T-cell (primary cell): ENCODE measurements around the gene KRTAP10-2. TPM values are rescaled to one million over a fixed set of nuclear protein-coding genes. Genes with fewer than 3 reads are reported as not detected.

Experiments
- ATAC-seq, 4 experiments: fragments of 200-7000 bp in 3 of 4; fragments of 150-1000 bp in 1 of 4; cut with Tn5 transposase; replicated peaks in 1 of 4; 1 replicate in 3 of 4; 2 replicates in 1 of 4; pipeline ENCODE4 v1.10.0; 2021; ENCODE audit warnings: moderate library complexity in 3 of 4, mild to moderate bottlenecking in 2 of 4, moderate number of reproducible peaks in 1 of 4
- CTCF ChIA-PET, 2 donors: fragments of 300-600 bp; sonication (Branson Sonifier 250); formaldehyde crosslinking; loops; one replicate each; lab custom pipeline; 2022; ENCODE audit warnings: antibody characterized with exemption in 2 of 2; lab: Charles Lee
- POLR2A ChIA-PET, 2 donors: fragments of 300-600 bp; sonication (Branson Sonifier 250); formaldehyde crosslinking; loops; one replicate each; lab custom pipeline; 2022; ENCODE audit warnings: antibody characterized with exemption in 2 of 2; lab: Charles Lee
- DNase-seq, 35 experiments: peaks; one replicate each; pipeline versions ENCODE4 v3.0.0 to v3.0.0-alpha.2; 2013 to 2023
- H3K27ac ChIP-seq: one replicate; pipeline ENCODE4 v1.5.1; 2013; ENCODE audit warnings: low read length
- H3K27me3 ChIP-seq, 2 experiments: replicated peaks in 1 of 2; 1 replicate in 1 of 2; 2 replicates in 1 of 2; pipeline versions ENCODE4 v1.6.1 to v1.7.0; 2013; ENCODE audit warnings: low read length in 1 of 2, mixed read lengths in 1 of 2; ENCODE audit not compliant: control insufficient read depth in 2 of 2, insufficient read depth in 2 of 2; ENCODE audit errors: extremely low read depth in 1 of 2
- H3K36me3 ChIP-seq, 2 donors: 1 replicate in 1 of 2; 2 replicates in 1 of 2; pipeline versions ENCODE4 v1.6.1 to v1.7.0; 2013; ENCODE audit warnings: low read length in 1 of 2; ENCODE audit not compliant: control insufficient read depth in 2 of 2, insufficient read depth in 1 of 2; ENCODE audit errors: extremely low read depth in 1 of 2
- H3K4me1 ChIP-seq, 2 experiments: 1 replicate in 1 of 2; 2 replicates in 1 of 2; pipeline versions ENCODE4 v1.6.1 to v1.7.0; 2013; ENCODE audit warnings: low read length in 2 of 2, mixed read lengths in 1 of 2; ENCODE audit not compliant: insufficient read depth in 2 of 2, control insufficient read depth in 1 of 2; ENCODE audit errors: extremely low read depth in 1 of 2
- H3K4me3 ChIP-seq, 2 donors: 1 replicate in 1 of 2; 2 replicates in 1 of 2; pipeline versions ENCODE4 v1.5.1 to v1.7.0; 2013; ENCODE audit warnings: mild to moderate bottlenecking in 2 of 2, low read length in 1 of 2, moderate library complexity in 1 of 2; ENCODE audit not compliant: control insufficient read depth in 1 of 2; ENCODE audit errors: extremely low read depth in 1 of 2
- H3K9me3 ChIP-seq: 2 replicates; pipeline ENCODE4 v1.7.0; 2013
- H3K27ac Mint-ChIP-seq, 2 donors: one replicate each; pipeline ENCODE4 v1.8.0; 2020 to 2021; ENCODE audit warnings: mild to moderate bottlenecking in 2 of 2, mixed read lengths in 2 of 2
- H3K27me3 Mint-ChIP-seq, 2 donors: one replicate each; pipeline ENCODE4 v1.8.0; 2021 to 2022; ENCODE audit warnings: mixed read lengths in 2 of 2
- H3K36me3 Mint-ChIP-seq: one replicate; pipeline ENCODE4 v1.8.0; 2021; ENCODE audit warnings: mixed read lengths
- H3K4me1 Mint-ChIP-seq, 3 donors: one replicate each; pipeline ENCODE4 v1.8.0; 2020 to 2022; ENCODE audit warnings: mixed read lengths in 3 of 3, mild to moderate bottlenecking in 1 of 3
- H3K4me3 Mint-ChIP-seq, 3 donors: one replicate each; pipeline ENCODE4 v1.8.0; 2020 to 2022; ENCODE audit warnings: mild to moderate bottlenecking in 3 of 3, mixed read lengths in 3 of 3, moderate library complexity in 3 of 3
- H3K9me3 Mint-ChIP-seq, 3 donors: one replicate each; pipeline ENCODE4 v1.8.0; 2020 to 2022; ENCODE audit warnings: mixed read lengths in 3 of 3
- WGBS: methylation state at CpG from one replicate; pipeline ENCODE4 v1.1.5; 2013; ENCODE audit warnings: missing lambda C conversion rate; ENCODE audit not compliant: insufficient coverage; 5-methylcytosine and 5-hydroxymethylcytosine counted together
- total RNA-seq, 35 experiments: library from RNA in 6 of 35; stranded (reverse) in 6 of 35; fragments of 120-200 nt in 1 of 35; gene quantifications; one replicate each; pipeline versions ENCODE4 v1.2.1 to v1.2.4 and lab custom pipeline; 2013 to 2026

The KRTAP10-2 gene
- total RNA-seq, 5 donors from 2014 or later (not counting 1 experiment from before 2014, with no cell fraction given): not detected

- Mint-ChIP-seq H3K9me3 (no peaks in the 10 kb centered on the region), H3K27ac (no peak overlapping the region), H3K4me3 (no peak overlapping the region), H3K36me3 (no peaks in the 10 kb centered on the region), H3K27me3 (no peaks in the 10 kb centered on the region), H3K4me1 (peaks cover 0 to 1% (median 0%) of the 10 kb centered on the region in 3 donors)
- no peak for ATAC-seq
- H3K4me1 ChIP-seq: no peaks in the 10 kb centered on the region
- H3K36me3 ChIP-seq: no peaks in the 10 kb centered on the region
- ChIA-PET CTCF (no interaction called here), POLR2A (no interaction called here)
- no peak overlapping the region for H3K4me3 ChIP-seq
- 87% methylated on average over 10 of the region's 13 CpGs for WGBS
- peaks cover 0 to 17% of the 10 kb centered on the region in 2 experiments for H3K27me3 ChIP-seq
- H3K9me3 ChIP-seq: no peaks in the 10 kb centered on the region
- no peak for DNase-seq
- no peak overlapping the region for H3K27ac ChIP-seq
Observed at GRCh38 chr21:44516342-44516741, 35.0 kb downstream of the KRTAP10-2 start.

GRCh38 chr21:44515359-44516165 is 35.7 kb downstream of the KRTAP10-2 start:
- H3K4me1 ChIP-seq: peaks cover 0 to 6% of the 10 kb centered on the region in 2 experiments
- Mint-ChIP-seq H3K4me1 (peaks cover 0 to 4% (median 4%) of the 10 kb centered on the region in 3 donors), H3K9me3 (no peaks in the 10 kb centered on the region), H3K36me3 (no peaks in the 10 kb centered on the region), H3K4me3 (no peak overlapping the region), H3K27me3 (no peaks in the 10 kb centered on the region), H3K27ac (no peak overlapping the region)
- H3K36me3 ChIP-seq: no peaks in the 10 kb centered on the region
- no peak for ATAC-seq
- no peaks in the 10 kb centered on the region for H3K9me3 ChIP-seq
- H3K27ac ChIP-seq: no peak overlapping the region
- 83% methylated on average over 25 of the region's 32 CpGs for WGBS
- ChIA-PET POLR2A (no interaction called here), CTCF (no interaction called here)
- DNase-seq: no peak
- peaks cover 0 to 10% of the 10 kb centered on the region in 2 experiments for H3K27me3 ChIP-seq
- H3K4me3 ChIP-seq: no peak overlapping the region

DNA sequence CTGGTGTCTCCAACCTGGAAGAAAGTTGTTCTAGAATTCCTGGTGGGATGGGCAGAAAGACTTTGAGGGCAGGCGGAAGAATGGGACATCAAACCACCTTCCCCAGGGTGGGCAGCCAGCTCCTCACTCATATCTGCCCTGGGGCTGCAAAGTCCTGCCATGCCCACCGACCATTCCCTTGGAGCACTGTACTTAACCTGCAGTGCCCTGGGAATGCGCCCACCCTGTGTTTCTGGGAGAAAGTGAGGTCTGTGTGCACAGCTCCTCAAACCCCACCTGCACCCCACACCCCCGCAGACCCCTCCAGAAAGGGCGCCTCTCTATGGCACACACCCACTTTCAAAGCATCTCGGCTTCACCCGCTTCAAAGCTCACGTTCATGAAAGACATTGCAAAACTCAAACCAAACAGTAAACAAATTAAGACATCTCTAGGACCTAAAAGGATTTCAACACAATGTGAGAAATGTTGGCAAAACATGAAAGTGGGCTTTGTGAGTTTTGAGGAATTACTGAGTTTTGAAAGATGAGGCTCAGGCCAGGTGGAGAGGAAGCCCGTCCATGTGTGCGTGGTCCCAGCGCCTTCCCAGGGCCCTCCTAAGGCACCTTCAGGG is 36.5 kb downstream of the KRTAP10-2 start:
- no peak for ATAC-seq

GRCh38 chr21:44514218-44514520 is 37.1 kb downstream of the KRTAP10-2 start:
- Mint-ChIP-seq H3K4me1 (peaks cover 0 to 6% (median 4%) of the 10 kb centered on the region in 3 donors), H3K27me3 (no peaks in the 10 kb centered on the region), H3K27ac (no peak overlapping the region), H3K36me3 (no peaks in the 10 kb centered on the region), H3K9me3 (no peaks in the 10 kb centered on the region), H3K4me3 (no peak overlapping the region)
- CTCF ChIA-PET: interaction anchor here in 1 of 2 donors (0.6 to 1.0 kb wide), 2 partner anchors 279 to 1757 kb away, joined by 3 to 4 read pairs; no protein-coding TSS in a partner anchor
- 98% methylated on average over 7 of the region's 7 CpGs for WGBS
- no peak for ATAC-seq
- H3K27me3 ChIP-seq: peaks cover 0 to 10% of the 10 kb centered on the region in 2 experiments
- no peak overlapping the region for H3K27ac ChIP-seq
- no peaks in the 10 kb centered on the region for H3K9me3 ChIP-seq
- H3K4me1 ChIP-seq: peaks cover 0 to 16% of the 10 kb centered on the region in 2 experiments
- H3K36me3 ChIP-seq: no peaks in the 10 kb centered on the region
- DNase-seq: no peak
- no peak overlapping the region for H3K4me3 ChIP-seq
- POLR2A ChIA-PET: no interaction called here

More for the DNA sequence above, 36.5 kb downstream of the KRTAP10-2 start:
- Mint-ChIP-seq H3K9me3 (no peaks in the 10 kb centered on the region), H3K4me3 (no peak overlapping the region), H3K27me3 (no peaks in the 10 kb centered on the region), H3K27ac (no peak overlapping the region), H3K36me3 (no peaks in the 10 kb centered on the region), H3K4me1 (peaks cover 0 to 6% (median 4%) of the 10 kb centered on the region in 3 donors)
- no peaks in the 10 kb centered on the region for H3K9me3 ChIP-seq
- H3K27me3 ChIP-seq: peaks cover 0 to 11% of the 10 kb centered on the region in 2 experiments
- H3K4me3 ChIP-seq: no peak overlapping the region
- no peaks in the 10 kb centered on the region for H3K36me3 ChIP-seq
- DNase-seq: no peak
- ChIA-PET POLR2A (no interaction called here), CTCF (interaction anchor here in 1 of 2 donors (0.6 kb wide), 1 partner anchor 1756 kb away, joined by 4 read pairs; no protein-coding TSS in a partner anchor)
- H3K4me1 ChIP-seq: peaks cover 0 to 13% of the 10 kb centered on the region in 2 experiments
- 77% methylated on average over 9 of the region's 11 CpGs for WGBS
- no peak overlapping the region for H3K27ac ChIP-seq

DNA sequence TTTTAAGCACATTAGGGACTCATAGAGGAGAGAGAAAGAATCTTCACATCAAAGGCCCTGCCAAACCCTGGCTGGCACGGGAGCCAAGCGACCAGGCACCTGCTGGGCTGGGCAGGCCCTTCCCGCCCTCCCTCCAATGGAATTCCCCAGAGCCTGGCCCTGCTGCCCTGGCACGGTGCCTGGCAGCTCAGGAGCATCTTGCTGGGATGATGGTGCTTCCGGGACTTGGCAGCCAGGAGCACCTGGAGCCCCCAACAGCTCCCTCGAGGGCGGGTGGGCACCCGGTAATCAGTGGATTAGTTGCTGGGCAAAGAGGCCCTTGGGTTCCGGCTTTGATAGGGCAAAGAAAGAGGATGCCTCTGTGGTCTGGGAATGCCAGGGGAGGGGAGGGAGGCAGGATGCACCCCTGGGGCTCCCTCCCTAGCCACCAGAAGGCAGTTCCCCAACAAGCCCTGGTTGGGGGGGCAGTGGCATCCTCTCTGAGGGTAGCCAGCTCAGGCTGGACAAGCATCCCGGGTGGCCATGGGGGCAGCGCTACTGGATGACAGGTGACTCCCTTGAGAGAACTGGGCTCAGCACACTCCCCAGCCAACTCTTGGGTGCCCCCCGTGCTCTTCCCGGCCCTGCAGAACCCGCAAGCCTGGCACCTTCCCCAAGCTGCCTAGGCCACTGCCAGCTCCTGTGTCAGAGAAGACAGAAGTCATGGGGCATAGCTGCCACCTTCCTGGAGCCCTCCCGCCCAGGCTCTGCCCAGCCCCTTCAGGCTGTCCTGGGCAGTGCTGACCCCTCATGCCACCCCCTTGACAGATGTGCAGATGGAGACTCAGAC is 37.7 kb downstream of the KRTAP10-2 start:
- Mint-ChIP-seq H3K4me1 (peaks cover 0 to 6% (median 4%) of the 10 kb centered on the region in 3 donors), H3K4me3 (no peak overlapping the region), H3K27me3 (no peaks in the 10 kb centered on the region), H3K9me3 (no peaks in the 10 kb centered on the region), H3K27ac (no peak overlapping the region), H3K36me3 (no peaks in the 10 kb centered on the region)
- Histone ChIP-seq H3K4me1 (peaks cover 0 to 16% of the 10 kb centered on the region in 2 experiments), H3K4me3 (no peak overlapping the region), H3K27ac (no peak overlapping the region), H3K36me3 (no peaks in the 10 kb centered on the region), H3K9me3 (no peaks in the 10 kb centered on the region), H3K27me3 (peaks cover 0 to 15% of the 10 kb centered on the region in 2 experiments)
- ChIA-PET POLR2A (no interaction called here), CTCF (interaction anchor here in 1 of 2 donors (1.0 kb wide), 1 partner anchor 280 kb away, joined by 3 read pairs; no protein-coding TSS in a partner anchor)
- no peak for ATAC-seq
- no peak for DNase-seq
- 89% methylated on average over 13 of the region's 15 CpGs for WGBS
